ENCODE results near the gene WNT9A.

Gene WNT9A

GRCh38 chr1:227924168-227924832 is 23.4 kb downstream of the WNT9A start:
- no peak for DNase-seq (ENCODE audit: low read depth)

DNA sequence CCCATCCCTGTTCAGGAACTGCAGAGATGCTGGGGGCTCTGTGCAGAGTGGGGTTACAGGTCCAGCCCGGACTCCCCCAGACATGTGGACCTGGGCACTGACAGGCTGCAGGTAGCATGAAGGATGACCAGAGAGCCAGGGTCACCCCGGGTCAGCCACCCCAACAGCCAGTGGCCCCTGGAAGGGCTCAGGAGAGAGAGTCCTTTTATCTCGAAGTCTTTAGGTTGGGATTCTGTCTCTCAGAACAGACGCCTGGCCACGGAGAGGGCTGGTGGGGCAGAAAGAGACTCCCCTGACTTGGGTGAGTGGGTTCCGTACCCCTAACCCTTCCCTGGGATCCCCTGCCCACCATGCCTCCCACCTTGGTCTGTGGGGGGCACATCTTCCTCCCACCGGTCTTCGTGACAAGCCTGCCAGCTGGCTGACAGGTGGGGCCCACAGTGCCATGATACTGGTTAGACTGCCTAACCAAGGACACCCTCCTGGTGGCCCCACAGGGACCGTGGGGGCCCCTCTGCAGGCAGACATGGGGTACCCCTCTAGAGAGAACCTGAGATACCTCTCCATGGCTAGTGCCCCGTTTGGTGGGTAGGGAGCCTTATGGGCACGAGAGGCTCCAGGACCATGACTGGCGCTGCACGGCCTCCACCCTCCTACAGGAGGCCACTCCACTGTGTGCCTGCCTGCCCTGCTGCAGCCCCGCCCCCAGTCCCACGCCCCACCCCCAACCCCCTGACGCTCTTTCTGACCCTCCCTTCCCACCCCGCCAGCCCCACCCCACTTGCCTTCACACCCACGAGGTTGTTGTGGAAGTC is 24.2 kb downstream of the WNT9A start:
- DNase-seq (ENCODE audit: low read depth) = no peak

GRCh38 chr1:227922501-227923352 is 25.0 kb downstream of the WNT9A start:
- DNase-seq (ENCODE audit: low read depth) = no peak

- DNase-seq (ENCODE audit: low read depth) = no peak
Observed at GRCh38 chr1:227921461-227922185, 26.1 kb downstream of the WNT9A start.

GRCh38 chr1:227920896-227921295 is 26.8 kb downstream of the WNT9A start:
- DNase-seq (ENCODE audit: low read depth) = no peak

- DNase-seq (ENCODE audit: low read depth) = no peak
Observed at GRCh38 chr1:227920426-227920825, 27.3 kb downstream of the WNT9A start.

GRCh38 chr1:227919906-227920305 is 27.8 kb downstream of the WNT9A start:
- DNase-seq (ENCODE audit: low read depth) = no peak

- DNase-seq (ENCODE audit: low read depth) = no peak
Observed at GRCh38 chr1:227918736-227919135, 29.0 kb downstream of the WNT9A start.

DNA sequence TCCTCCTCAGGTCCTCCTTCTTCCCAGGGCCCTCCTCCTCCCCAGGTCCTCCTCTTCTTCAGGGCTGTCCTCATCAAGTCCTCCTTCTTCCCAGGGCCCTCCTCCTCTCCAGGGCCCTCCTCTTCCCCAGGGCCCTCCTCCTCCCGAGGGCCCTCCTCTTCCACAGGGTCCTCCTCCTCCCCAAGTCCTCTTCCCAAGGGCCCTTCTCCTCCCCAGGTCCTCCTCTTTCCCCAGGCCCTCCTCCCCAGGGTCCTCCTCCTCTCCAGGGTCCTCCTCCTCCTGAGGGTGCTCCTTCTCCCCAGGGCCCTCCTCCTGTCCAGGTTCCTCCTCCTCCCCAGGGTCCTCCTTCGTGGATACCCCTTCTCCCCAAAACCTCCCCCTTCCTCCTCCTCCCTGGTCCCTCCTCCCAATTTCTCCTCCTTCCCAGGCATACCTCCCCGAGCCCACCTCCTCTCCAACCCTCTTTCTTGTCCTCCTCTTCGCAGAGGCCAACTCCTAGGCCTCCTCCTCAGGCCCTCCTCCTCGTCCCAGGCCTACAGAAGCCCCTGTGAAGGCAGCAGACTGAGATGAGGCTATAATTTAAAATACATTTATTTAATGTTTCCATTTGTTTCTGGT is 29.5 kb downstream of the WNT9A start:
- no peak for DNase-seq (ENCODE audit: low read depth)

DNA sequence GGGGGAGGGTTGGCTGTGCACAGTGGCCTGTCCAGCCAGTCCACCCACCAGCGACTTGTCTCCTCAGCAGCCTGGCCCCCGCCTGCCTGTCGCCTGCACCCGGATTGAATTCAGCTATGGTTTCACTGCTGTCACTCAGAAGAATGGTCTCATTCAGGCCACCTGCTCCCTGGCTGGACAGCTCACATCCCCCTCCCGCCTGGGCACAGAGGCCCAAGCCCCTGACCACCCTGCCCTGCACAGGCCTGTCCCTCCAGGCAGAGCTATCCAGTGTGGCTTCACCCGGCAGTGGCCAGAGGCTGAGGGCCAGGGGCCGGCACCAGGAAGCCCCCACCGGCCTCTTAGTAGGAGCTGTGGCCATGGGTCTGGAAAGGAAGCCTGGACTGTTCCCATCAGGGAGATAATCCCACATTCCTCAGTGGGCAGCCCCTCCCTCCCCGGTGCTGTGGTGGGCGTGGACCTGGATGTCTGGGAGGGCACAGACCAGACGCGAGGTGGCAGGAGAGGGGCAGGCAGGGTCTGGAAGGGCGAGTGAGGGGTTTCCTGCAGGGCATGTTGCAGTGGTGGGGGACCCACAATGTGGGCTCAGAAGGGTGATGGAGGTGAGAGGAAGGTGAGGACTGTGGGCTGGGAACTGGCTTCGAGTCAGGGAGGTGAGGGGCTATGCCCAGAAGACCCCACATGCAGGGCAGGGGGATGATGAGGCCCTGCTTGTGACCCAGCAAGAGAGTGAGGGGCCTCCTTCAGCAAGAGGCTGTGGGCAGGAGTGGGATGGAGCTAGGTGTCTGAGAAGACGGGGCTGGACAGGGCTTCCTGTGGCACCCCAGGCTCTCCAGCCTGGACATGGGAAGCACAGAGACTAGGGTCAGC is 30.4 kb downstream of the WNT9A start:
- no peak for DNase-seq (ENCODE audit: low read depth)

- DNase-seq (ENCODE audit: low read depth) = no peak
Observed at GRCh38 chr1:227916655-227917054, 31.1 kb downstream of the WNT9A start.

DNA sequence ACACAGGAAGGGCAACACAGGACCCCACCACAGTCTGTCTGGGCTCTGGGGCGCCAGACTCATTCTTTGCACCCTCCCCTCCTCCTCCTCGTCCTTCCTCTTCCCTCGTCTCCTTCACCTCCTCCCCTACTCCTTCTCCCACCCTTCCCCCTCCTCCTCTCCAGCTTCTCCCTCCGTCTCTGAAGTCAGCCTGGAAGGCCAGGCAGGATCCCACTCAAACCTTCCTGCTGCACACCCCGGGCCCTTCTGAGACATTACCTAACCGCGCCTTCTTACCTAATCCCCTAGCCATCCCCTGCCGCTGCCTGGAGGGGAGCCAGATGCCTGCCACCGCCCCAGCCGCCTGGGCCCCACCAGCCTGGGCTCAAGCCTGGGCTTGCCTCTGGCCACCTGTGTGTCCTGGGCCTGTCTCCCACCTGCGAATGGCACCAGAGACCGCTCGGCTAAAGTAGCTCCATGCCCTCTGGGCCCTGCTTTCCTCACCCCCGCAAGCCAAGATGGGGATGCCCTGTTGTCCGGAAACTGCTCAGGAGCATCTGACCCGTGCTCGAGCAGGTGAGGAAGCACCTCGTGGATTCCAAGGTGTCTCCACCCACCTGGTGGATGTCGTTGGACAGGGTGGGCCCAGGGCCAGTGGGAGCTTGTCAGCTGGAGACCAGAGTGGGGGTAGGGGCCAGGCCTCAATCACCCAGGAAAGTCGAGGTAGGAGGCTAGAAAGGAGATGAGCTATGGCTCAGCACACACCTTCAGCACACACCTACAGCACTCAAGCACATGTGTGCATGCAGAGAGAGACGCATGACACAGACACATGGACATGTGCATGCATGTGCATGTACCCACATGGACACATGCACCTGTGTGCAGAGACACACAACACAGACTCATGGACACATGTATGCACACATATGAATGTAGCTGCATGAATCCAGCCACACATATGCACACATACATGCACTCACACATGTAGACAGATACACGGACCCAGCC is 31.9 kb downstream of the WNT9A start:
- no peak for DNase-seq (ENCODE audit: low read depth)

GRCh38 chr1:227914801-227915563 is 32.8 kb downstream of the WNT9A start:
- DNase-seq (ENCODE audit: low read depth) = no peak

DNA sequence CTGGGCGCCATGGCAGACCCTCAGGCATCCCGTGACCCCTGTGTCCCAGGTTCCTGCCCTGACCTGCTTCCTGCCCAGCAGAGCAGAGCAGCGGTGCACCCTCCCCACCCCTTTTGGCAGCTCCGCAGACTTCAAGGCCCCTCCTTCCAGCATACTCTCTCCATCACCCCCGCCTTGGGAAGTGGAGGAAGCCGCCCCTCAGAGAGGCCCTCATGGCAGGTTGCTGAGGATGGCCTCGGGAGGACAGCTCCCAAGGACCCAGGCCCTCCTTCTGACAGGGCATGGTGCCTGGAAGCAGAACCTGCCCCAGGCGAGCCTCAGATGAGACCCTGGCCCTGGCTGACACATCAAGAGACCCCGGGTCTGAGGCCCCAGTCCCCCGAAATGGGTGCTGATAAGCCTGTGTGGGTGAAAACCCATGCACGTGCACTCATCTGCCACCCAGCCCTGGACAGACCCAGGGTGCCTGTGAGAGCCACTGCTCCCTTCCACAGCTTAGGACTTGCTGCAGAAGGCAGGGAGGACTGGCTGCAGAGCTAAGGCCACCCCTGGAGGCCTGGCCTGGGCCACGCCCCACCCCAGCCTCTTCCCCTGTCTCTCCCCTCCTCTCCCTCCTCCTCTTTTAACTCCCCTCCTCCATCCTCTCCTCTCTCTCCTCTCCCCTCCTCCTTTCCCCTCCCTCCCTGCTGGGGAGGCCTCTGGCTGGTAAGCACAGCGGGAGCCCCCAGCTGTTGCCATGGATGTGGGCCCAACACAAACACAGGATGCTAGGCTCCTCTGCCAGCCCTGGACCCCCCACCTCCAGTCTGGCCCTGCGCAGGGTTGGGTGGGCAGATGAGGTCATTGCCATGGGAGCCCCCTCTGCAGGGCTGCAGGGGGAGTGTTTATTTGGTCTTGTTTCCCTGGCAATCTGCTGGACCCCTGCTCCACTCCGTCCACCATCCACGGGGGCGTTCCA is 33.7 kb downstream of the WNT9A start:
- DNase-seq (ENCODE audit: low read depth) = no peak

DNA sequence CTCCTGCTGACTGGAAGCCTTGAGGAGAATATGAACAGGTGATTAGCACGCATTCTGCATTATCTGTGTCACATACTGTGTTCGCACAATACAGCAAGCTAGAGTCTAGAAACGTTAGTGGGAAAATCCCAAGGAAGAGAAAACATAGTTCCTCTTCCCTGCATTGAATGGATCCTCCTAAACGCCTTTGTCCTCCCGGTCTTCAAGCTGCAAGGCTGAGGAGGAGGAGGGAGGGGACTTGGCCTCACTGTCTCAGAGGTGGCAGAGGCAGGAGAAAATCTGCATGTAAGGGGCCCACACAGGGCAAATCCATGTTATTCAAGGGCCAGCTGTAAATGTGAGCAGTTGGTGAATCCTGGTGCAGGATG is 34.4 kb downstream of the WNT9A start:
- no peak for DNase-seq (ENCODE audit: low read depth)

- DNase-seq (ENCODE audit: low read depth) = no peak
Observed at GRCh38 chr1:227912866-227913265, 34.9 kb downstream of the WNT9A start.

- DNase-seq (ENCODE audit: low read depth) = no peak
Observed at GRCh38 chr1:227911376-227911775, 36.4 kb downstream of the WNT9A start.

Data from fibroblast of the conjunctiva (primary cell).